Activated naive CD4-positive, alpha-beta T cell treated with anti-CD3 and anti-CD28 coated beads, Interleukin-2, amount 50 U/mL, for 72 hours (primary cell): ENCODE measurements around the gene C11orf68. TPM values are rescaled to one million over a fixed set of nuclear protein-coding genes. Genes with fewer than 3 reads are reported as not detected.
"Not testable (repeated sequence)": the region's sequence is repeated elsewhere in the genome, so short reads cannot be mapped to it uniquely, and the experiment has no call there.

Experiments used
- ATAC-seq, 2 donors: fragments of 150-1000 bp; cut with Tn5 transposase; 2 replicates each; pipeline ENCODE4 v1.10.0; 2021; ENCODE audit warnings: mild to moderate bottlenecking in 2 of 2, moderate library complexity in 2 of 2
- DNase-seq, 2 donors: peaks; one replicate each; pipeline ENCODE4 v3.0.0; 2021 to 2022; ENCODE audit warnings: low spot score in 2 of 2
- H3K27ac Mint-ChIP-seq, 2 donors: one replicate each; pipeline ENCODE4 v1.8.0; 2022; ENCODE audit warnings: mild to moderate bottlenecking in 2 of 2, mixed read lengths in 2 of 2
- H3K36me3 Mint-ChIP-seq, 2 donors: one replicate each; pipeline ENCODE4 v1.8.0; 2022; ENCODE audit warnings: mixed read lengths in 2 of 2
- H3K9me3 Mint-ChIP-seq, 2 donors: one replicate each; pipeline ENCODE4 v1.8.0; 2022; ENCODE audit warnings: mixed read lengths in 2 of 2
- total RNA-seq, 2 donors: library from RNA; stranded (reverse); gene quantifications; one replicate each; pipeline ENCODE4 v1.2.3, GENCODE V29; 2022

The C11orf68 gene
- 10 to 100 TPM; 17.6 to 28.6 TPM for total RNA-seq

DNA sequence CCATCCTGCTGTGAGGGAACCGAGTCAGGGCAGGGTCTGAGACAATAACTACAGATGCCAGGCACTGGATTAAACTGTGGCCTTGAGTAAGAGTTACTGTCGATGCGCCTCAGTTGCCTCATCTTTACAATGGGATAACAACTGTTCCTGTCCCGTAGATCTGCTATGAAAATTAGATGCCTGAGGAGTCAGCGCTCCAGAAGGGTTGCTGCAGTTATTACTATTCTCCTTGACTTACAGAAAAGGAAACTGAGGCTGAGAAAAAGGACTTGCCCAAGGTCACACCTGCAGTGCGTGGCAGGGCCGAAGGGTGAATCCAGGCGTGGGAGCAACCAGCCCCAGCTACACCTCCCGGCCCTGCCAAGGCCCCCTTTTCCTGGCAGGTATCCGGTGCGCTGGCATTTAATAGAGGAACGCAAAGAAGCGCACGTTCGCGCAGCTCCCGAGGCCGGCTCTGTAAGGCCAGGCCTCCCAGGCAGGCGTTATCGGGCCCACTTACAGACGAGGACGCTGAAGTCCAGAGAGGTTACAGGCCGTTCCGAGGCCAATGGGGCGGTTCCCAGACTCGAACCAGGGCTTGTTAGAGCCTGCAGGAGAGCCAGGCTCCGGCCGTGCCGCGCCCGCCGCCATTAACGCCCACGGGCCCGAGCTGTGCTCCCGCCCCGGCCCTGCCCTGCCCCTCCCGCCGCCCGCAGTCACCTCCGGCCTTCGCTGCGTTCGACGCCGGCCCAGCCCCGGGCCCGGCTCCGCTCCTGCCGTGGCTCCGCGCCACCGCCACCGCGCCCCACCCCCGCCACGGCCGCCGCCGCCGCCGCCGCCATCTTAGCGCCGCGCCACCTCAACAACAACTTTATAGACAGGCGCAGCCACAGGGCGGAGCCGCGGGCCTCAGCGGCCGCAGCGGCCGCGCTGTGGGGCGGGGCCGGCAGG lies at the start of gene C11orf68:
TSS of gene C11orf68 (minus strand) at position 852 of the 930 bp plus-strand sequence. CDS start at position 821, 31 bp downstream.
- no peaks in the 10 kb centered on the region for H3K9me3 Mint-ChIP-seq
- peak within 1 kb of the TSS; percentile 84 to 88 for H3K27ac Mint-ChIP-seq
- H3K36me3 Mint-ChIP-seq = peaks cover 0 to 11% of the 10 kb centered on the region in 2 donors
- peak; percentile 74 to 78 for ATAC-seq
- DNase-seq = no peak

DNA sequence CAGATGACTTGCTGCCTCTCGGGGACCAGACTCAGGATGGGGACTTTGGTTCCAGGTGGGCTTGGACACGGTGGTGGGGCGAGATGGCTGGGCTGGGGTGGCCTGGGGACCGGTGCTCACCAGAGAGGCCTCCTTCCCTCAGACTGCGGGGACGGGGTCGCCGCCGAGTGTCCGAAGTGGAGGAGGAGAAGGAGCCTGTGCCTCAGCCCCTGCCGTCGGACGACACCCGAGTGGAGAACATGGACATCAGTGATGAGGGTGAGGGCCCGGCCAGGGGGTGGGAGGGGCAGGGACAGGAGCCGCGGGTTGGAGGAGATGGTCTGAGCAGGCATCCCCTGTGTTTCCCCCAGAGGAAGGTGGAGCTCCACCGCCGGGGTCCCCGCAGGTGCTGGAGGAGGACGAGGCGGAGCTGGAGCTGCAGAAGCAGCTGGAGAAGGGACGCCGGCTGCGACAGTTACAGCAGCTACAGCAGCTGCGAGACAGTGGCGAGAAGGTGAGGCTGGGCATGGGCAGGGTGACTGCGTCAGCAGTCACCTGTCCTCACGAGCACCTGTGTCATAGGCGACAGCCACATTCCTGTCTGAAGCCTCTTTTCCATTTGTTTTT lies 48.6 kb upstream of the C11orf68 start:
- peaks cover 17 to 31% of the 10 kb centered on the region in 2 donors for H3K36me3 Mint-ChIP-seq
- DNase-seq (no peak), ATAC-seq (no peak)
- no peaks in the 10 kb centered on the region for H3K9me3 Mint-ChIP-seq
- H3K27ac Mint-ChIP-seq = peak overlapping the region in 1 of 2 donors; percentile 29

DNA sequence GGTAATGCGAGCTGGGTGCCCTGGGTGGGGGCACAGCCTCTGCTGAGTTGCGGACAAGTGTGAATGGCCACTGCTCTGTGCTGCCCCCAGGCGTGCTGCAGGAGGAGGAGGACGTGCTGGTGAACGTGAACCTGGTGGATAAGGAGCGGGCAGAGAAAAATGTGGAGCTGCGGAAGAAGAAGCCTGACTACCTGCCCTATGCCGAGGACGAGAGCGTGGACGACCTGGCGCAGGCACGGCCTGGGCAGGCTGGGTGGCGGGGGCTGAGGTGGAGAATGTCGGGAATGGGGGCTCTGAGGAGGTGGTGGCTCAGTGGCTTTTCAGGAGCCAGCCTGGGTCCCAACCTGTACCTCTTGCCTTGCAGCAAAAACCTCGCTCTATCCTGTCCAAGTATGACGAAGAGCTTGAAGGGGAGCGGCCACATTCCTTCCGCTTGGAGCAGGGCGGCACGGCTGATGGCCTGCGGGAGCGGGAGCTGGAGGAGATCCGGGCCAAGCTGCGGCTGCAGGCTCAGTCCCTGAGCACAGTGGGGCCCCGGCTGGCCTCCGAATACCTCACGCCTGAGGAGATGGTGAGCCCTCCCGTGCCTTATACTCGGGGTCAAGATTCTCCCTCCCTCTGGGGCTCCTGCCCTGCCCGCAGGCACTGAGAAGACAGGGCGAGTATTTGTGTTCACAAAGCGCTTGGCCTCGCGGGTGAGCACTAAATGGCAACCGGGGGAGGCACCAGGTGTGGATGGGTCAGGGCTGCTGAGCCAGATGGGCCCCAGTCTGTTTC lies 47.3 kb upstream of the C11orf68 start:
- no peak for ATAC-seq
- Mint-ChIP-seq H3K9me3 (no peaks in the 10 kb centered on the region), H3K27ac (peak overlapping the region in 1 of 2 donors; percentile 57), H3K36me3 (peaks cover 28 to 41% of the 10 kb centered on the region in 2 donors)
- DNase-seq = no peak

DNA sequence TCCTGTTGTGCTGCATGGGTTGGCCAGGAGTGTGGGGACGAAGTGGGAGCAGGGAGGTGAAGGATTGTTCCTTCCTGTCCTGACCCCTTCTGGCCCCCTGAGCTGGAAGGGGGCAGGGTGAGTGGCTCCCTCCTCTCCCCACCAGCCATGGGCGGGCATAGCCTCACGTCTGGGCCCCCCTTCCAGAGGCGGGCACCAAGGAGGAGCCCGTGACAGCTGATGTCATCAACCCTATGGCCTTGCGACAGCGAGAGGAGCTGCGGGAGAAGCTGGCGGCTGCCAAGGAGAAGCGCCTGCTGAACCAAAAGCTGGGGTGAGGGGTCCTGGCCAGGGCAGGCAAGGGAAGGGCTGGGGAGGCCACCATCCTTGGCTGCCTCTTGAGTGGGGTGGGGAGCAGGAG lies 46.0 kb upstream of the C11orf68 start:
- Mint-ChIP-seq H3K36me3 (peaks cover 30 to 43% of the 10 kb centered on the region in 2 donors), H3K27ac (peak overlapping the region in 1 of 2 donors; percentile 47), H3K9me3 (no peaks in the 10 kb centered on the region)
- DNase-seq (no peak), ATAC-seq (no peak)

DNA sequence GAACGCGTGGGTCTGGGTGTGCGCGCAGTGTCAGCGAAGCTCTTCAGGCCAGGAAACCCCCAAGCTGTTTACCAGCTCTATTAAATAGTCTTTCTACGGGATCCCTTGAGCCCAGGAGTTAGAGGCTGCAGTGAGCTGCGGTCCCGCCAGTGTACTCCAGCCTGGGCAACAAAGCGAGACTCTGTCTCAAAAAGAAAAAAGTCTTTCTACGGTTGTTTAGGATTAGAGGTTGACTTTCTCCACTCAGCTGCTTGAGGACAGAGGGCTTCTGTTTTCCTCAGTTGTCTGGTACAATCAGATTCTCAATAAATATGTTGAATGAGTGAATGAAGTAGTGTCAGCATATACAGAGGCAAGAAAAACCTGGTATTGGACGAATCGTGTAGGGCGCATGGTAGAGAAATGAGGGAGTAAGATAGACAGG lies 43.3 kb upstream of the C11orf68 start:
- no peak for DNase-seq
- H3K36me3 Mint-ChIP-seq = peaks cover 30 to 34% of the 10 kb centered on the region in 2 donors
- peak overlapping the region; percentile 94 for H3K27ac Mint-ChIP-seq
- no peak for ATAC-seq
- no peaks in the 10 kb centered on the region for H3K9me3 Mint-ChIP-seq

DNA sequence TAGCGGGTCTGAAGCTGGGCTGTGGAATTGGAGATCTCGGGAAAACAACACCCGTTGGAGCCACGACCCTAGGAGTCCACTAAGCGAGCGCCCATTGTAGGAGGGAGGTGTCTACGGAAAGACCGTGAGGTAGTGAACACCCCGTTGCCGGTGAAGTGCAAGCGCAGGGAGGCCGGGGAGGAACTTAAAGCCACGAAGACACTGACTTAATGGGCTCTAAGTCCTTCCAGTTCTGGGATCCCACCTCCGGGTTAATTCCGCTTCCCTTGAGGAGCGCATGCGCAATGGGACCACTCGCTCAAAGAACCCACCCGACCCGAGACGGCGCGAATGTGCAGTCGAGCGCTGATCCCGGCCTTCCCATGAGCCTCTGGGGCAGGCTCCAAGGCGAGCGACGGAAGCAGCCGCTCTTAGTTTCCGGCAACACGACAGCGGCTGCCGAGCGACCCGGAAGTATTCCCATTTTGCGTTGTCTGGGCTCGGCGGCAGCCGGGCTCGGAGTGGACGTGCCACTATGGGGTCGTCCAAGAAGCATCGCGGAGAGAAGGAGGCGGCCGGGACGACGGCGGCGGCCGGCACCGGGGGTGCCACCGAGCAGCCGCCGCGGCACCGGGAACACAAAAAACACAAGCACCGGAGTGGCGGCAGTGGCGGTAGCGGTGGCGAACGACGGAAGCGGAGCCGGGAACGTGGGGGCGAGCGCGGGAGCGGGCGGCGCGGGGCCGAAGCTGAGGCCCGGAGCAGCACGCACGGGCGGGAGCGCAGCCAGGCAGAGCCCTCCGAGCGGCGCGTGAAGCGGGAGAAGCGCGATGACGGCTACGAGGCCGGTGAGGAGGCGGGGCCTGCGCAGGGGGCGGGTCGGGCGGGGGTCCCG lies 42.6 kb upstream of the C11orf68 start, which contains the start of gene SART1:
TSS of gene SART1 (plus strand) at position 468 of the 874 bp plus-strand sequence. CDS start at position 515, 47 bp downstream.
- peak within 1 kb of the TSS; percentile 94 to 99 for H3K27ac Mint-ChIP-seq
- H3K9me3 Mint-ChIP-seq = no peaks in the 10 kb centered on the region
- H3K36me3 Mint-ChIP-seq = peaks cover 30 to 34% of the 10 kb centered on the region in 2 donors
- DNase-seq (peak; percentile 91 to 97), ATAC-seq (peak; percentile 84 to 93)

DNA sequence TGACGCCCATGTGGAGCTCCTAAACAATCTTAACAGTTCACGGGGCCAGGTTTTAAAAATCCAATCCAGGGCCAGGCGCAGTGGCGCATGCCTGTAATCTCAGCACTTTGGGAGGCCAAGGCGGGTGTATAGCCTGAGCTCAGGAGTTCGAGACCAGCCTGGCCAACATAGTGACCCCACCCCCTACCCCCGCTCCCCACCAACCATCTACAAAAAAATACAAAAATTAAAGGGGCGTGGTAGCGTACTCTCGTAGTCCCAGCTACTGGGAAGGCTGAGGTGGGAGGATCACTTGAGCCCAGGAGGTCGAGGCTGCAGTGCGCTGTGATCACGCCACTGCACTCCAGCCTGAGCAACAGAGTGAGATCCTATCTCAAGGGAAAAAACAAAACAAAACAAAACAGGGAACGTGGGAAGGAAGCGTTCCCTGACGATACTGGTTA lies 42.0 kb upstream of the C11orf68 start:
- no peak for DNase-seq
- ATAC-seq = peak in 1 of 2 donors; percentile 1
- Mint-ChIP-seq H3K27ac (peak overlapping the region; percentile 94 to 99), H3K9me3 (no peaks in the 10 kb centered on the region), H3K36me3 (peaks cover 28 to 31% of the 10 kb centered on the region in 2 donors)

DNA sequence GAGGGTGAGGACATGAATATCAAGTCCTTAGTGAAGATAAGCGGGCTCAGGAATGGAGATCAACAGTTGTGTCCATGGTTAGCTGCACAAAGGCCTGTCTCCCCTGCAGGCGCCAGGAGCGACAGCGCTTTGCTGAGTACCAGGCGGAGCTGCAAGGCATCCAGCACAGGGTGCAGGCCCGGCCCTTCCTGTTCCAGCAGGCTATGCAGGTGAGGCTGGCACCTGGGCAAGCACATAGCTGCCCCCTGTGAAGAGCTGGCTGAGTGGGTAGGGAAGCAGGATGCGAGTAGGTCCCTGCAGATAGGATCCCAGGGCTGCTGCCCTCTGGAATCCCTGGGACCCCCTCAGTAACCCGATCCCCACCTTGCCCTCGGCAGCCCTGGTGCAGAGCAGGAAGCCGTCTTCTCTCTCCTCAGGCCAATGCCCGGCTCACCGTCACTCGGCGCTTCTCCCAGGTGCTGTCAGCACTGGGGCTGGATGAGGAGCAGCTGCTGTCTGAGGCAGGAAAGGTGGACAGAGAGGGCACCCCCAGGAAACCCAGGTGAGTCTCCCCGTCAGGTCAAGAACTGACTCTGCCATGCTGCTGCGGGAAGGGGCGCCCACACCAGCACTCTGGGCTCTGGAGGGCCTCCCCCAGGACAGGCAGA lies 40.0 kb upstream of the C11orf68 start:
- Mint-ChIP-seq H3K27ac (peak overlapping the region; percentile 29 to 93), H3K9me3 (no peaks in the 10 kb centered on the region), H3K36me3 (peaks cover 20 to 27% of the 10 kb centered on the region in 2 donors)
- ATAC-seq (no peak), DNase-seq (no peak)

DNA sequence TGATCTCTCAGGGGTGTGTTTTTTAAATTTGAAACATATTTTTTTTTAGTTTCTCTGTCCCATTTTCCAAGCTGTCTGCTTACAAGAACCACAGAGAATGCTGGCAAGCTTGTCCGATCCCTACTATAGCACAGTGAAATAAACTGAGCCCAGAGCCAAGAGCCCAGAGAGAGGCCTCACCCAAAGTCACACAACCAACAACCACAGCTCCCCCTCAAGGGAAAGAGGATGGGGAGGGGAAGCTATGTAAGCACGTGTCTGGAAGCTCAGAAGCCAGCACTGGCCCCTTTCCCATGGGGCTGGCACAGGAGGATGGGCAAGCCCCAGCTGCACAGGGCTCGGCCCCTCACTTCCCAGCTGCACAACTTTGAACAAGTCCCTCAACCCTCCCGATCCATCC lies 39.4 kb upstream of the C11orf68 start:
- H3K36me3 Mint-ChIP-seq = peaks cover 20 to 21% of the 10 kb centered on the region in 2 donors
- ATAC-seq (no peak), DNase-seq (no peak)
- H3K9me3 Mint-ChIP-seq = no peaks in the 10 kb centered on the region
- H3K27ac Mint-ChIP-seq = peak overlapping the region in 1 of 2 donors; percentile 93

DNA sequence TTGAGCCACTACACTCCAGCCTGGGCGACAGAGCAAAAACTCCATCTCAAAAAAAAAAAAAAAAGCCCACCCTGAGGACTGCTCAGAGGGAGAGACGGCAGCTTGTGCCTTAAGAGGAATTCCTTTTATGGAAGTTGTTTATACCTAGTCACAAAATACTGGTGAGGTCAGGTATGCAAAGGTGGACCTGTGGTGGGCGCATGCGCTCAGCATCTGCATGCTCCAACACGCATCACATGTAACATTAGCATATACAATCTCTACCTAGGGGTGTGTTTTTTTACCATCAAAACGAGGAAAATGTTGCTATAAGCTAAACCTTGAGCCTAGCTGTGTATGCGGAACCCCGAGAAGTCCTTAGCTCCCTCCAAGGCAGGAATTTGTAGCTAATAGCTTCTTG lies 35.9 kb upstream of the C11orf68 start:
- ATAC-seq = no peak
- Mint-ChIP-seq H3K27ac (no peak overlapping the region), H3K9me3 (no peaks in the 10 kb centered on the region), H3K36me3 (no peaks in the 10 kb centered on the region)
- DNase-seq = no peak

DNA sequence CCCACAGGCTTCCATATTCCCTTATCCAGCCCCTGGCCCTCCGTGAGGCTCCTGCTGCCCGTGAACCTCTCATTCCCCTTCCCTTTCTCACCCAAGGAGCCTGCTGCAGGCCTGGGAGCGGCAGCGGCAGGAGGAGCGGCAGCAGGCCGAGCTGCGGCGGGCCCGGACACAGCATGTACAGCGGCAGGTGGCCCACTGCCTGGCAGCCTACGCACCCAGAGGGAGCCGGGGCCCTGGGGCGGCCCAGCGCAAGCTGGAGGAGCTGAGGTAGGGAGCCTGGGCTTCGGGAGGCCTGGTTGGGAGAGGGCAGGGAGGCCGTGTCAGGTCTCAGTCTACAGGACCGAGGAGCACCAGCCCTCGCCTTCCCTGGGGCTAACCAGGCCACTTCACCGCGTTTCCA lies 34.6 kb upstream of the C11orf68 start:
- Mint-ChIP-seq H3K27ac (no peak overlapping the region), H3K36me3 (no peaks in the 10 kb centered on the region), H3K9me3 (no peaks in the 10 kb centered on the region)
- DNase-seq (no peak), ATAC-seq (no peak)

DNA sequence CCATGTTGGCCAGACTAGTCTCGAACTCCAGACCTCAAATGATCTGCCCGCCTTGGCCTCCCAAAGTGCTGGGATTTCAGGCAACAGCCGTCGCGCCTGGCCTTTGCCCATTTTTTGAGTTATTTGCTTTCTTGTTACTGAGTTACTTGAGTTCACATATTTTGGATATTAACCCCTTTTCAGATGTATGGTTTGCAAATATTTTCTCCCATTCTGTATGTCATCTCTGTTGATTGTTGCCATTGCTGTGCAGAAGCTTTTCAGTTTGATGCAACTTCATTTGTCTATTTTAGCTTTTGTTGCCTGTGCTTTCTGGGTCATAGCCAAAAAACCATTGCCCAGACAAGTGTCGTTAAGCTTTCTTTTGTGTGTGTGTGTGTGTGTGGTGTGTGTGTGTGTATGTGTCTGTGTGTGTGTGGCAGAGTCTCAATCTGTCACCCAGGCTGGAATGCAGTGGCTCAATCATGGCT lies 33.2 kb upstream of the C11orf68 start:
- H3K27ac Mint-ChIP-seq = no peak overlapping the region
- DNase-seq (no peak), ATAC-seq (no peak)
- no peaks in the 10 kb centered on the region for H3K36me3 Mint-ChIP-seq
- no peaks in the 10 kb centered on the region for H3K9me3 Mint-ChIP-seq

DNA sequence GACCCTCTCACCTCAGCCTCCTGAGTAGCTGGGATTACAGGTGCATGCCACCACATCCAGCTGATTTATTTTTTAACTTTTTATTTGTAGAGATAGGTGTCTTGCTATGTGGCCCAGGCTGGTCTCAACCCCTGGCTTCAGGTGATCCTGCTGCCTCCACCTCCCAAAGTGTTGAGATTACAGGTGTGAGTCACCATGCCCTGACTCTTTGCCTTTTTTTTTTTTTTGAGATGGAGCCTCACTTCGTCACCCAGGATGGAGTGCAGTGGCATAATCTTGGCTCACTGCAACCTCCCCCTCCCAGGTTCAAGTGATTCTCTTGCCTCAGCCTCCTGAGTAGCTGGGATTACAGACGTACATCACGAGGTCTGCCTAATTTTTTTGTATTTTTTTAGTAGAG lies 32.8 kb upstream of the C11orf68 start:
- DNase-seq, H3K36me3 Mint-ChIP-seq, H3K9me3 Mint-ChIP-seq, H3K27ac Mint-ChIP-seq, ATAC-seq: not testable (repeated sequence)

DNA sequence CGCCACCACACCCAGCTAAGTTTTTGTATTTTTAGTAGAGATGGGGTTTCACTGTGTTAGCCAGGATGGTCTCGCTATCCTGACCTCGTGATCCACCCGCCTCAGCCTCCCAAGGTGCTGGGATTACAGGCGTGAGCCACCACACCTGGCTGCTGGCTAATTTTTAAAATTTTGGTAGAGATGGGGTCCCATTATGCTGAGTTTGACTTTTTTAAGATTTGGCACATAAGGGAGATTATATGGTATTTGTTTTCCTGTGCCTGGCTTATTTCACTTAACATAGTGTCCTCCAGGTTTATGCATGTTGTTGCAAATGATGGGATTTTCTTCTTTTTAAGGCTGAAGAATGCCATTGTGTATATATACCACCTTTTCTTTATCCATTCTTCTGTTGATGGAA lies 31.8 kb upstream of the C11orf68 start:
- not testable (repeated sequence) for H3K9me3 Mint-ChIP-seq

DNA sequence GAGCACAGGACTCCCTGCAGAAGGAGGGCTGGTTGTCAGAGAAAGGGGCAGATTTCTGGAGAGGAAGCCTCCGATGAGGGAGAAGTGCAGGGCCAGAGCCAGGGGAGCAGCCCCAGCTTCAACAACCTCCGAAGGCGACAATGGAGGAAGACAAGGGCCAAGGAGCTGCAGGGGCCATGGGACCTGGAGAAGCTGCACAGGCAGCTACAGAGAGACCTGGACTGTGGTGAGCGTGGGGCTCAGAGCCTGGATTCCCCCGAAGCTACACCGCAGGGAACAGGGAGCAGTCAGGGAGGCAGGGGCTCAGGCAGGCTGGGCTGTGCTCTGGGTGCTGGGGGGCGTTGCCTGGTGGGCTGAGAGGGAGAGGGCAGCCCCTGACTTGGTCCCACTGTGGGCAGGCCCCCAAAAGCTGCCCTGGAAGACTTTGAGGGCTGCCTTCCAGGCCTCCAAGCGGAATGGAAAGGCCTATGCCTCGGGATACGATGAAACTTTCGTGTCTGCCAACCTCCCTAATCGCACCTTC lies 28.8 kb upstream of the C11orf68 start:
- Mint-ChIP-seq H3K9me3 (no peaks in the 10 kb centered on the region), H3K36me3 (no peaks in the 10 kb centered on the region), H3K27ac (peak overlapping the region in 1 of 2 donors; percentile 85)
- no peak for DNase-seq
- no peak for ATAC-seq

More for the DNA sequence above, 31.8 kb upstream of the C11orf68 start:
- DNase-seq, ATAC-seq, H3K27ac Mint-ChIP-seq, H3K36me3 Mint-ChIP-seq: not testable (repeated sequence)
